Esophagus muscularis mucosa (tissue), 4 donors: ENCODE measurements around the gene KLC1. TPM values are rescaled to one million over a fixed set of nuclear protein-coding genes. Genes with fewer than 3 reads are reported as not detected.

Experiments
- DNase-seq: peaks from one replicate; pipeline ENCODE4 v3.0.0-alpha.2; 2017; ENCODE audit errors: extremely low spot score
- H3K27ac ChIP-seq, 4 donors: fragments of 200-600 bp; sonication (generic); replicated peaks in 1 of 4; 1 replicate in 3 of 4; 2 replicates in 1 of 4; pipeline ENCODE4 v1.5.1; 2016 to 2019; ENCODE audit warnings: mild to moderate bottlenecking in 1 of 4
- H3K27me3 ChIP-seq, 4 donors: fragments of 200-600 bp; sonication (generic); one replicate each; pipeline versions ENCODE4 v1.5.1 to v1.6.0; 2016 to 2019
- H3K36me3 ChIP-seq, 4 donors: fragments of 200-600 bp; sonication (generic); one replicate each; pipeline ENCODE4 v1.5.1; 2016 to 2019
- H3K4me1 ChIP-seq, 4 donors: fragments of 200-600 bp; sonication (generic); one replicate each; pipeline ENCODE4 v1.5.1; 2016 to 2019
- H3K4me3 ChIP-seq, 4 donors: fragments of 200-600 bp; sonication (generic); 1 replicate in 2 of 4; 2 replicates in 2 of 4; pipeline ENCODE4 v1.5.1; 2016 to 2019; ENCODE audit warnings: mild to moderate bottlenecking in 4 of 4, moderate library complexity in 1 of 4
- H3K9me3 ChIP-seq, 4 donors: fragments of 200-600 bp; sonication (generic); 1 replicate in 3 of 4; 2 replicates in 1 of 4; pipeline ENCODE4 v1.5.1; 2016 to 2019
- EP300 ChIP-seq: sonication (generic); formaldehyde crosslinking; IDR thresholded peaks from one replicate; pipeline ENCODE4 v1.6.1; 2017; ENCODE audit warnings: antibody characterized with exemption
- POLR2A ChIP-seq: fragments of 450-650 bp; IDR thresholded peaks from one replicate; pipeline ENCODE4 v1.6.1; 2017; ENCODE audit warnings: antibody characterized with exemption, moderate library complexity, mild to moderate bottlenecking, low read depth
- POLR2AphosphoS5 ChIP-seq, 2 donors: sonication (generic); formaldehyde crosslinking; IDR thresholded peaks; one replicate each; pipeline ENCODE4 v1.6.1; 2017; ENCODE audit warnings: antibody characterized with exemption in 2 of 2
- WGBS: methylation state at CpG from one replicate; pipeline ENCODE4 v1.1.5; 2018; 5-methylcytosine and 5-hydroxymethylcytosine counted together
- intact Hi-C: fragments of 100-400 bp; cut with DNase I; formaldehyde crosslinking; loops from one replicate; pipeline ENCODE4 v1.15.1; 2023
- total RNA-seq, 4 donors: library from RNA; depleted of rRNA; stranded (reverse); fragments of >200 nt; gene quantifications; one replicate each; pipeline versions ENCODE4 v1.1.0 to v1.2.1, GENCODE V29; 2016
- TF ChIP-seq, protein P1 (sequence below), 3 experiments: fragments of 200-600 bp in 2 of 3; fragments of 450-650 bp in 1 of 3; sonication (generic) in 2 of 3; IDR thresholded peaks; one replicate each; pipeline ENCODE4 v1.5.1; 2017 to 2019; ENCODE audit warnings: antibody characterized with exemption in 3 of 3, mild to moderate bottlenecking in 2 of 3, moderate library complexity in 1 of 3

KLC1 gene
- total RNA-seq, 4 donors from 2014 or later = 285 to 343 (median 312) TPM

- H3K36me3 ChIP-seq = peaks cover 53 to 81% (median 80%) of the 10 kb centered on the region in 4 donors
- DNase-seq = no peak
- H3K27me3 ChIP-seq = no peaks in the 10 kb centered on the region
- TF ChIP-seq POLR2A (no peak), EP300 (no peak), POLR2AphosphoS5 (IDR thresholded peaks at IDR 0.05) (no peak)
- TF ChIP-seq, protein P1, sequence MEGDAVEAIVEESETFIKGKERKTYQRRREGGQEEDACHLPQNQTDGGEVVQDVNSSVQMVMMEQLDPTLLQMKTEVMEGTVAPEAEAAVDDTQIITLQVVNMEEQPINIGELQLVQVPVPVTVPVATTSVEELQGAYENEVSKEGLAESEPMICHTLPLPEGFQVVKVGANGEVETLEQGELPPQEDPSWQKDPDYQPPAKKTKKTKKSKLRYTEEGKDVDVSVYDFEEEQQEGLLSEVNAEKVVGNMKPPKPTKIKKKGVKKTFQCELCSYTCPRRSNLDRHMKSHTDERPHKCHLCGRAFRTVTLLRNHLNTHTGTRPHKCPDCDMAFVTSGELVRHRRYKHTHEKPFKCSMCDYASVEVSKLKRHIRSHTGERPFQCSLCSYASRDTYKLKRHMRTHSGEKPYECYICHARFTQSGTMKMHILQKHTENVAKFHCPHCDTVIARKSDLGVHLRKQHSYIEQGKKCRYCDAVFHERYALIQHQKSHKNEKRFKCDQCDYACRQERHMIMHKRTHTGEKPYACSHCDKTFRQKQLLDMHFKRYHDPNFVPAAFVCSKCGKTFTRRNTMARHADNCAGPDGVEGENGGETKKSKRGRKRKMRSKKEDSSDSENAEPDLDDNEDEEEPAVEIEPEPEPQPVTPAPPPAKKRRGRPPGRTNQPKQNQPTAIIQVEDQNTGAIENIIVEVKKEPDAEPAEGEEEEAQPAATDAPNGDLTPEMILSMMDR (IDR thresholded peaks at IDR 0.05) = no peak
- no peak overlapping the region for H3K4me3 ChIP-seq
- H3K9me3 ChIP-seq = no peaks in the 10 kb centered on the region
- no peak overlapping the region for H3K27ac ChIP-seq
- intact Hi-C loops = no loop called here
- H3K4me1 ChIP-seq = peaks cover 28 to 49% (median 48%) of the 10 kb centered on the region in 4 donors
- WGBS = 57% methylated on average over 12 of the region's 13 CpGs
Observed at GRCh38 chr14:103657471-103657870, 28.5 kb downstream of the KLC1 start.

- intact Hi-C loops = no loop called here
- no peak overlapping the region for H3K27ac ChIP-seq
- DNase-seq = no peak
- no peaks in the 10 kb centered on the region for H3K9me3 ChIP-seq
- 95% methylated on average over 7 of the region's 7 CpGs for WGBS
- peaks cover 9 to 42% (median 39%) of the 10 kb centered on the region in 4 donors for H3K4me1 ChIP-seq
- H3K36me3 ChIP-seq = peaks cover 63 to 100% (median 98%) of the 10 kb centered on the region in 4 donors
- TF ChIP-seq, protein P1 (IDR thresholded peaks at IDR 0.05) = no peak
- TF ChIP-seq POLR2AphosphoS5 (IDR thresholded peaks at IDR 0.05) = no peak
- TF ChIP-seq POLR2A = no peak
- TF ChIP-seq EP300 = no peak
- H3K4me3 ChIP-seq = no peak overlapping the region
- H3K27me3 ChIP-seq = no peaks in the 10 kb centered on the region
Observed at GRCh38 chr14:103659631-103660030, 30.6 kb downstream of the KLC1 start.

GRCh38 chr14:103662029-103662428, 33.0 kb downstream of the KLC1 start:
- Histone ChIP-seq H3K27me3 (no peaks in the 10 kb centered on the region), H3K27ac (no peak overlapping the region), H3K9me3 (no peaks in the 10 kb centered on the region), H3K36me3 (peaks cover 46 to 100% (median 94%) of the 10 kb centered on the region in 4 donors), H3K4me1 (peaks cover 4 to 37% (median 33%) of the 10 kb centered on the region in 4 donors), H3K4me3 (no peak overlapping the region)
- intact Hi-C loops = no loop called here
- TF ChIP-seq POLR2A = no peak
- no peak for TF ChIP-seq POLR2AphosphoS5 (IDR thresholded peaks at IDR 0.05)
- TF ChIP-seq, protein P1 (IDR thresholded peaks at IDR 0.05) = no peak
- no peak for TF ChIP-seq EP300
- WGBS = 87% methylated on average over 9 of the region's 10 CpGs
- DNase-seq = no peak

DNA sequence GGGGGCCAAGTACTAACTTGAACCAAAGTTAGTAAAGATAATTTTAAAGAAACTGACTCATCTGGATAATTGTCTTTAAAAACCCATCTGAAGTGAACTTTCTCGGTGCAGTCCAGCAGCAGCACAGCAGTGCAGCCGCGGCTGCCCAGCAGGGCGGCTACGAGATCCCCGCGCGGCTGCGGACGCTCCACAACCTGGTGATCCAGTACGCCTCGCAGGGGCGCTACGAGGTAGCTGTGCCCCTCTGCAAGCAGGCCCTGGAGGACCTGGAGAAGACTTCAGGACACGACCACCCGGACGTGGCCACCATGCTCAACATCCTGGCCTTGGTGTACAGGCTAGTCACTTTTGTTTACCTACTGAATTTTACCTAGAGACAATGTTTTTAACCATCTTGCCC, 33.6 kb downstream of the KLC1 start:
- WGBS = 94% methylated on average over 17 of the region's 17 CpGs
- Histone ChIP-seq H3K27me3 (no peaks in the 10 kb centered on the region), H3K4me1 (peaks cover 0 to 31% (median 28%) of the 10 kb centered on the region in 4 donors), H3K9me3 (no peaks in the 10 kb centered on the region), H3K36me3 (peaks cover 46 to 100% (median 94%) of the 10 kb centered on the region in 4 donors), H3K4me3 (no peak overlapping the region), H3K27ac (no peak overlapping the region)
- intact Hi-C loops = no loop called here
- TF ChIP-seq, protein P1 (IDR thresholded peaks at IDR 0.05) = no peak
- TF ChIP-seq POLR2A = no peak
- TF ChIP-seq EP300 = no peak
- TF ChIP-seq POLR2AphosphoS5 (IDR thresholded peaks at IDR 0.05) = no peak
- no peak for DNase-seq

DNA sequence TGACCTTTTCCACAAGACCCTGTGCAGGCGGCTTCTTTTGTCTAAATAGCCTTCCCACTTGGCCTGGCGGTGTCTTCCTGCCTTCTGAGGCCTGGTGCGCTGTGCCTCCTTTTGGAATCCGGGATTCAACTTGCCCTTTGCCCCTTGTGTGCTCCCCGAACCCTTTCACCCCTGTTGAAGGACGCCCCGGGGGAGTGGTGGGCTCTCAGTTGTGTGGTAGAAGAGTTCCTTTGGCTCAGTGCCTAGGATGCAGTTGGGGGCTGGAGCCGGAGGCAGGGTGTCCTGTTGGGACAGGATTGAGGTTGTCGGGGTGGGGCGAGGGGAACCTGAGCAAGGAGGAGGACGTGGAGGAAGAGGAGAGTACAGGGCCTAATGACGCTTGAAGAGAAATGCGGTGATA, 34.5 kb downstream of the KLC1 start:
- WGBS = 87% methylated on average over 13 of the region's 13 CpGs
- peak overlapping the region; percentile 13 to 67 (median 59) for H3K27ac ChIP-seq
- H3K9me3 ChIP-seq = no peaks in the 10 kb centered on the region
- H3K4me3 ChIP-seq = no peak overlapping the region
- intact Hi-C loops = no loop called here
- H3K4me1 ChIP-seq = peaks cover 0 to 25% (median 23%) of the 10 kb centered on the region in 4 donors
- H3K27me3 ChIP-seq = no peaks in the 10 kb centered on the region
- TF ChIP-seq POLR2AphosphoS5 (IDR thresholded peaks at IDR 0.05) (no peak), EP300 (no peak), POLR2A (no peak)
- TF ChIP-seq, protein P1 (IDR thresholded peaks at IDR 0.05) = no peak
- DNase-seq = no peak
- H3K36me3 ChIP-seq = peaks cover 54 to 100% (median 94%) of the 10 kb centered on the region in 4 donors
